ENCODE measurements around the gene KSR2.

The KSR2 gene

DNA sequence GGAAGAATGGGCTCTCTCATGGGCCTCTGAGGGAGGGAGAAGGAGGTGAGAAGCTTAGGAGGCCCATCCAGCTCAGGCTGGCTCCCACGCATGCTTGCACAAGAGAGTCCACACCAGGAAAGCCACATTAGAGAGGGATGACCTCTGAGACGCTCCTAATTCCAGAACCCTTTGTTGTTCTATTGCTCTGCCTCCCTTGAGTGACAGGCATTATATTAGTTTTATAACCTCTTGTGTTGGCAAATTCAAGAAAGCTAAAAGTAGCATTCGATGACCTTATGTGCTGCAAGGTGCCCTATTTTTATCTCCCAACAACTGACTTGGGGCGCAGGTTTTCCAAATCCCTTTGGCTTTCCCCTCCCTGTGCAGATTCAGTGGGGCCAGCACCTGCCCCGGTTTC, 190.1 kb downstream of the KSR2 start:
- Histone ChIP-seq H3K27ac (ENCODE audit: low read depth, low read length) (no peak overlapping the region), H3K4me3 (ENCODE audit: low read length) (no peak overlapping the region), H3K79me2 (ENCODE audit: control insufficient read depth, low read length) (no peaks in the 10 kb centered on the region), H3K36me3 (ENCODE audit: control insufficient read depth, low read length) (no peaks in the 10 kb centered on the region), H3K4me2 (ENCODE audit: low read length) (no peak overlapping the region), H3K9me3 (ENCODE audit: control insufficient read depth, insufficient read depth, low read length) (no peaks in the 10 kb centered on the region), H3K9me2 (replicated peaks; ENCODE audit: control insufficient read depth, low read length) (no peaks in the 10 kb centered on the region), H3F3A (ENCODE audit: control insufficient read depth, insufficient read depth) (no peaks in the 10 kb centered on the region), H3K4me1 (ENCODE audit: control insufficient read depth, low read length) (no peaks in the 10 kb centered on the region), H4K20me1 (ENCODE audit: control insufficient read depth, insufficient read depth, low read depth, low read length) (no peaks in the 10 kb centered on the region), H3K27me3 (ENCODE audit: control insufficient read depth, low read length) (no peaks in the 10 kb centered on the region)
- TF ChIP-seq, protein P1, sequence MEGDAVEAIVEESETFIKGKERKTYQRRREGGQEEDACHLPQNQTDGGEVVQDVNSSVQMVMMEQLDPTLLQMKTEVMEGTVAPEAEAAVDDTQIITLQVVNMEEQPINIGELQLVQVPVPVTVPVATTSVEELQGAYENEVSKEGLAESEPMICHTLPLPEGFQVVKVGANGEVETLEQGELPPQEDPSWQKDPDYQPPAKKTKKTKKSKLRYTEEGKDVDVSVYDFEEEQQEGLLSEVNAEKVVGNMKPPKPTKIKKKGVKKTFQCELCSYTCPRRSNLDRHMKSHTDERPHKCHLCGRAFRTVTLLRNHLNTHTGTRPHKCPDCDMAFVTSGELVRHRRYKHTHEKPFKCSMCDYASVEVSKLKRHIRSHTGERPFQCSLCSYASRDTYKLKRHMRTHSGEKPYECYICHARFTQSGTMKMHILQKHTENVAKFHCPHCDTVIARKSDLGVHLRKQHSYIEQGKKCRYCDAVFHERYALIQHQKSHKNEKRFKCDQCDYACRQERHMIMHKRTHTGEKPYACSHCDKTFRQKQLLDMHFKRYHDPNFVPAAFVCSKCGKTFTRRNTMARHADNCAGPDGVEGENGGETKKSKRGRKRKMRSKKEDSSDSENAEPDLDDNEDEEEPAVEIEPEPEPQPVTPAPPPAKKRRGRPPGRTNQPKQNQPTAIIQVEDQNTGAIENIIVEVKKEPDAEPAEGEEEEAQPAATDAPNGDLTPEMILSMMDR (IDR thresholded peaks at IDR 0.05; ENCODE audit: low read depth, low read length, poor library complexity, severe bottlenecking): no peak
- TF ChIP-seq EZH2phosphoT487 (IDR thresholded peaks at IDR 0.05; ENCODE audit: borderline replicate concordance, low read length): no peak

DNA sequence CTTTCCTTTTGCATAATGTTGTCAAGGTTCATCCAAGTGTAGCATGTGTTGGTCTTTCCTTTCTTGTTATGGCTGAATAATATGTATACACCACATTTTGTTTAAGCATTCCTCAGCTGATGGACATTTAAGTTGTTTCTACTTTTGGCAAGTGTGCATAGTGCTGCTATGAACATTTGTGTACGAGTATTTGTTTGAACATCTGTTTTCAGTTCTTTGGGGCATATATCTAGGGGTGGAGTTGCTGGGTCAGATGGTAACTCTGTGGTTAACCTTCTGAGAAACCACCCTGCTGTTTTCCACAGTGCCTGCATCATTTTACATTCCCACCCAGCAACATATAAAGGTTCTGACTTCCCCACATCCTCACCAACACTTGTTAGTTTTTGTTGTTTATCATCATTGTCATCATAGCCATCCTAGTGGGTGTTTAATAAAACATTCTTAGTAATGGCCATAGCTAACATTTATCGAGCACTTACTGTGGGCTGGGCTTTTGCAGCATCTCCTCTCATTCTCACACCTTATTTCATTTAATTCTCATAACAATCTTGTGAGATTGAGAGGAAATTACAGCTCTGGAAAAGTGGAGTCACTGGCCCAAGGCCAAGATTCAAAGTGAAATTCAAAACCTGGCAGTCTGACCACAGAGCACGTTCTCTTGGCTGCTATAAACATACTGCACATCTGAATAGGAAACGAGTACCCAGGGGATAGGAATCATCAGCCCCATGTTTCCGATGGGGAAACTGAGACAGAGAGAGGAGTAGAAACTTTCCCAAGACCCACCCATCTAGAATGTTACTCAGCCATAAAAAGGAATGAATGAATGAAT, 193.6 kb downstream of the KSR2 start:
- H3F3A ChIP-seq (ENCODE audit: control insufficient read depth, insufficient read depth): no peaks in the 10 kb centered on the region
- H3K4me3 ChIP-seq (ENCODE audit: low read length): no peak overlapping the region
- no peaks in the 10 kb centered on the region for H4K20me1 ChIP-seq (ENCODE audit: control insufficient read depth, insufficient read depth, low read depth, low read length)
- H3K36me3 ChIP-seq (ENCODE audit: control insufficient read depth, low read length): no peaks in the 10 kb centered on the region
- TF ChIP-seq, protein P1 (IDR thresholded peaks at IDR 0.05; ENCODE audit: low read depth, low read length, poor library complexity, severe bottlenecking): no peak
- TF ChIP-seq EZH2phosphoT487 (IDR thresholded peaks at IDR 0.05; ENCODE audit: borderline replicate concordance, low read length): no peak
- no peaks in the 10 kb centered on the region for H3K4me1 ChIP-seq (ENCODE audit: control insufficient read depth, low read length)
- no peaks in the 10 kb centered on the region for H3K9me2 ChIP-seq (replicated peaks; ENCODE audit: control insufficient read depth, low read length)
- H3K9me3 ChIP-seq (ENCODE audit: control insufficient read depth, insufficient read depth, low read length): no peaks in the 10 kb centered on the region
- H3K27me3 ChIP-seq (ENCODE audit: control insufficient read depth, low read length): no peaks in the 10 kb centered on the region
- H3K4me2 ChIP-seq (ENCODE audit: low read length): no peak overlapping the region
- no peaks in the 10 kb centered on the region for H3K79me2 ChIP-seq (ENCODE audit: control insufficient read depth, low read length)
- no peak overlapping the region for H3K27ac ChIP-seq (ENCODE audit: low read depth, low read length)

DNA sequence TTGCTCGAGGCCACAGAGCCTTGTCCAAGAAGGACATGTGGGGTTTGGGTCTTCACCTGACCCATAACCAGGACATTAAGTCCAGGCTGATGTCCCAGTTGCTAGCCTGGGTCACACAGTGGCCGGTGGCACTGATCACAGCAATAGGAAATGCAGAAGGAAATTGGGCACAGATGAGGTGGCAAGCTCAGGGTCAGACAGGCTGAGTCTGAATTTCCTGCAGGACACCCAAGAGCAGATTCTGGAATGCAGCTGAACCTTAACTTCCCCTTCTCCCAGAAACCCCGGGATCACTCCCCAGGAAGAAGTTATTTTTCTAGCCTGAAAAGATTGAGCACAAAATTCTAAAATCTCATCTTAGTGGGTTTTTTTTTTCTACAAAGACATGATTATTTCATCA, 199.9 kb downstream of the KSR2 start:
- H3K36me3 ChIP-seq (ENCODE audit: control insufficient read depth, low read length): no peaks in the 10 kb centered on the region
- no peaks in the 10 kb centered on the region for H4K20me1 ChIP-seq (ENCODE audit: control insufficient read depth, insufficient read depth, low read depth, low read length)
- no peaks in the 10 kb centered on the region for H3K27me3 ChIP-seq (ENCODE audit: control insufficient read depth, low read length)
- H3K4me1 ChIP-seq (ENCODE audit: control insufficient read depth, low read length): no peaks in the 10 kb centered on the region
- H3K9me2 ChIP-seq (replicated peaks; ENCODE audit: control insufficient read depth, low read length): no peaks in the 10 kb centered on the region
- no peaks in the 10 kb centered on the region for H3K9me3 ChIP-seq (ENCODE audit: control insufficient read depth, insufficient read depth, low read length)
- TF ChIP-seq EZH2phosphoT487 (IDR thresholded peaks at IDR 0.05; ENCODE audit: borderline replicate concordance, low read length): no peak
- TF ChIP-seq, protein P1 (IDR thresholded peaks at IDR 0.05; ENCODE audit: low read depth, low read length, poor library complexity, severe bottlenecking): no peak
- H3K27ac ChIP-seq (ENCODE audit: low read depth, low read length): no peak overlapping the region
- no peaks in the 10 kb centered on the region for H3K79me2 ChIP-seq (ENCODE audit: control insufficient read depth, low read length)
- H3K4me2 ChIP-seq (ENCODE audit: low read length): no peak overlapping the region
- no peak overlapping the region for H3K4me3 ChIP-seq (ENCODE audit: low read length)
- no peaks in the 10 kb centered on the region for H3F3A ChIP-seq (ENCODE audit: control insufficient read depth, insufficient read depth)
